GM18505 (cell line): ENCODE results near the gene OR6C2.
"Not testable (repeated sequence)": the region's sequence is repeated elsewhere in the genome, so short reads cannot be mapped to it uniquely, and the experiment has no call there.

Experiments
- ATAC-seq: cut with Tn5 transposase; IDR thresholded peaks from one replicate; pipeline ENCODE4 v1.9.1; 2021; ENCODE audit not compliant: unreplicated experiment
- POLR2A ChIP-seq: IDR thresholded peaks from 4 replicates; pipeline ENCODE4 v1.6.1; 2011; ENCODE audit warnings: borderline replicate concordance; ENCODE audit not compliant: insufficient read depth, insufficient read length; ENCODE audit errors: extremely low read depth

The OR6C2 gene

GRCh38 chr12:55443776-55444175 lies at the start of gene OR6C2:
Gene OR6C2 (plus strand): TSS chr12:55444076. CDS start chr12:55452214, 8,138 bp downstream.
- TF ChIP-seq POLR2A: no peak
- no peak for ATAC-seq

GRCh38 chr12:55396326-55396725 lies 47.5 kb upstream of the OR6C2 start:
- ATAC-seq: no peak
- no peak for TF ChIP-seq POLR2A

- ATAC-seq: no peak
- TF ChIP-seq POLR2A: no peak
These were observed 43.6 kb upstream of the OR6C2 start, which contains the start of gene OR6C65 for GRCh38 chr12:55400229-55400628. Gene OR6C65 (plus strand): TSS chr12:55400529. CDS start chr12:55400529, 0 bp downstream.

GRCh38 chr12:55407866-55408265 lies 36.0 kb upstream of the OR6C2 start:
- no peak for ATAC-seq
- no peak for TF ChIP-seq POLR2A

GRCh38 chr12:55409133-55409532 lies 34.7 kb upstream of the OR6C2 start:
- not testable (repeated sequence) for ATAC-seq

- ATAC-seq: not testable (repeated sequence)
These were observed 31.7 kb upstream of the OR6C2 start for GRCh38 chr12:55412138-55412537.

- not testable (repeated sequence) for ATAC-seq
These were observed 30.1 kb upstream of the OR6C2 start for GRCh38 chr12:55413498-55414388.

- ATAC-seq: not testable (repeated sequence)
These were observed 29.5 kb upstream of the OR6C2 start for GRCh38 chr12:55414396-55414823.

GRCh38 chr12:55414889-55415288 lies 29.0 kb upstream of the OR6C2 start:
- ATAC-seq: not testable (repeated sequence)

- TF ChIP-seq POLR2A: no peak
- ATAC-seq: no peak
These were observed 26.9 kb upstream of the OR6C2 start for GRCh38 chr12:55416961-55417360.

- no peak for TF ChIP-seq POLR2A
These were observed 23.4 kb upstream of the OR6C2 start for GRCh38 chr12:55420307-55420962.

GRCh38 chr12:55425954-55426353 lies 17.9 kb upstream of the OR6C2 start, which contains the start of gene OR6C76:
Gene OR6C76 (plus strand): TSS chr12:55426254. CDS start chr12:55426254, 0 bp downstream.
- no peak for TF ChIP-seq POLR2A
- ATAC-seq: no peak

More at GRCh38 chr12:55420307-55420962, 23.4 kb upstream of the OR6C2 start:
- no peak for ATAC-seq

- ATAC-seq: no peak
- no peak for TF ChIP-seq POLR2A
These were observed 15.3 kb upstream of the OR6C2 start for GRCh38 chr12:55428331-55429243.

GRCh38 chr12:55441233-55441632 lies 2.6 kb upstream of the OR6C2 start:
- ATAC-seq: not testable (repeated sequence)

- ATAC-seq: no peak
- no peak for TF ChIP-seq POLR2A
These were observed 1.5 kb downstream of the OR6C2 start for GRCh38 chr12:55445357-55445756.
